Activated CD4-positive, alpha-beta T cell treated with anti-CD3 and anti-CD28 coated beads for 1 hour (primary cell): ENCODE results near the gene CCDC144A.
"Not testable (repeated sequence)": the region's sequence is repeated elsewhere in the genome, so short reads cannot be mapped to it uniquely, and the experiment has no call there.

ENCODE experiments used
- DNase-seq: peaks from one replicate; pipeline ENCODE4 v3.0.0-alpha.2; 2020

The CCDC144A gene

DNA sequence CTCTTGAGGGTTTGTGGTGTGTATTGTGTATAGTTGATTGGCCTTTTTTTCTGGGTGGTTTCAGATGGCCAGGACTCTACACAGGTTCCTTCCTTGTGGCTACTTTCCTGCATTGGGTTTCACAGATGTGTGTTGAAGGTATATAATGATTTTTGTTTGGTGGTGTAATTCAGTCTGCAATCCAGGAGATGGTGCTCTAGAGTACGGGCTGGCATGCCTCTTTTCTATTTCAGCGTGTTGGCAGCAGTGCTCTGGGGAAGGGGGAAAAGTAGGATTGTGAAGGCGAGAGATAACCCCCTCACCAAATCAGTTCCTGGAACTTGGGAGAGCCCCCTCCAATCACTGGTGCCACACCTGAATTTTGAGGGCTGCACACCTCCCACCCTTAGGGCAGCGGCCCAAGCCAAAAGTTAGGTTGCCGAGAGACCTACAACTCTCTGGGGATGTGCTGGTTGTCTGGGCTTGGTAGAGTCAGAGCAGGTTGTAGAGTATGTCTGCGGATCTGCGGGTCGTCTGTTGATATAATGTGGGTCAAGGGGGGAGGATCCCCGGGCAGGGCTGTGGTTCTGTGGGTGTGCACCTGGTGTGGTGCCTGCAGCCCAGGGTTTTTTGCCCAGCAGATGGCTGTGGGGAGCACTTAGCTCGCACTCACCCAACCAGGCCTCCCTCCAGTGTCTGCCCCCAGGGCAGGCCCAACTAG is 61.3 kb downstream of the CCDC144A start:
- DNase-seq, result not testable (repeated sequence)

- not testable (repeated sequence) for DNase-seq
Observed at GRCh38 chr17:16751924-16752287, 61.9 kb downstream of the CCDC144A start.

DNA sequence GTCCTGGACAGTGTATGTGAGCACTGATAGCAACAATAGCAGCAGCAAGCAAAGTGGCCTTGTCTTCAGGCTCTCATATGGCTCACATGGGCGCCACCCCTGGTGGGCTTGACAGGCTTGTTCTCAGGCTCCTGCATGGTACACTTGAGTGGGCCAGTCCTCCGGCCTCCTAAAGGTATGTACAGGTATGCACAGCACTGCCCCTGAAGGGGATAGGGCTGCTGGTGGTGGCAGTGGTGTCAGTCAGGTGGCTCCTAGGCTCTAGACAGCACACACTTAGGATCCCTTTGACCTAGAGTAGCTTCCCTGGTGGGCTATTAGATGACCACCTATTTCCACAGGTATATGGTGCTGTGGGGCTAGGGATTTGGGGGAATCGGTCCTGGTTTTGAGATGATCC is 67.5 kb downstream of the CCDC144A start:
- not testable (repeated sequence) for DNase-seq

- not testable (repeated sequence) for DNase-seq
Observed at GRCh38 chr17:16758177-16758576, 68.1 kb downstream of the CCDC144A start.

GRCh38 chr17:16768290-16769175 is 78.5 kb downstream of the CCDC144A start:
- not testable (repeated sequence) for DNase-seq

DNA sequence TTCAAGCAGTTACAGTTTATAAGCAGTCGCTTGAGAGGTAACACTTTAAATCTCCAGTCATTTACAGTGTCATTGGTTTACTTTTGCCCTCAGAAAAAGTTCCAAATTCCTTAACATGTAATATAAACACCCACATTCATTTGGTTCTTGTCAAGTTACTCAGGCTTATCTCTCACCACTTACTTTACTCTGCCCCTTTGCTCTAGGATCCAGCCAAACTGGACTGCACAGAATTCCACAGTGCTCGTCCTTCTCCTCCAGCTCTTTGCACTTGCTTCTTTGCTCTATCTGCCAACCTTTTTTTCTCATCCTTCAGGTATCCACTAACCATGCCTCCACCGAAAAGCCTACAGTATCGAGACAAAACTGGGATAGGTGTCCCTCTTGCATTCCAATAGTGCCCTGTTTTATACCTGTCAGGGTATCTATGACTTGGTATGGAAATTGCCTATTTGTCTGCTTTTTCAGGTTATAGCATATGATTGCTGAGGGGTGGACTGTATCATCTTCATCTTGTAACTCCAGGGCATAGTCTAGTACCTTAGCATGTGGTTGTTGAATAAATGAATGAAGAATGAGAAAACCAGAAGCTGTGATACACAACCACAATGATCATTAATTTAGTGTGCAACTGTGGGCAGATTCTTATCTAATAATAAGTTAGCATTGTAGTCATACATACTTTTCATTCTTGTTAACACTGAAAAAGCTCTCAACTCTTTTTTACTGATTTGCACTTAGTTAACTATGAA is 82.5 kb downstream of the CCDC144A start:
- DNase-seq, result not testable (repeated sequence)

GRCh38 chr17:16773146-16773522 is 83.1 kb downstream of the CCDC144A start:
- not testable (repeated sequence) for DNase-seq

DNA sequence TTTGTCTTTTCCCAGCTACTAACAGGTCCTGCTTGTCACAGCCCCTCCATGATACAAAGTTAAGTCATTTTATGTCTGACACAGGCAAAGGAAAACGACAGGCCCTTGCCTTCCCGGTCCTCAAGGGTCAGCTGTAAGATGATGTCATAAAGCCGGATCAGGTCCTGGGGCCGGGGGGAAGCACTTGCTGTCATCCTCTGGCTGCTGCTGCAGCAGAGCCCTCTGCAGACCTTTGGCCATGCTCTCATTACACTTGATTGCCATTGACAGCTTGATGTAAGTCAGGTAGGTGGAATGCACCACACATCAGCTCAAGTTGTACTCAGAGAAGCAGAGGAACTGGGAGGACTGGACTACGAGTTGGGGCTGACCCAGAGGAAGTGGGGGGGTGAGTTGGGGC is 97.8 kb downstream of the CCDC144A start:
- not testable (repeated sequence) for DNase-seq

DNA sequence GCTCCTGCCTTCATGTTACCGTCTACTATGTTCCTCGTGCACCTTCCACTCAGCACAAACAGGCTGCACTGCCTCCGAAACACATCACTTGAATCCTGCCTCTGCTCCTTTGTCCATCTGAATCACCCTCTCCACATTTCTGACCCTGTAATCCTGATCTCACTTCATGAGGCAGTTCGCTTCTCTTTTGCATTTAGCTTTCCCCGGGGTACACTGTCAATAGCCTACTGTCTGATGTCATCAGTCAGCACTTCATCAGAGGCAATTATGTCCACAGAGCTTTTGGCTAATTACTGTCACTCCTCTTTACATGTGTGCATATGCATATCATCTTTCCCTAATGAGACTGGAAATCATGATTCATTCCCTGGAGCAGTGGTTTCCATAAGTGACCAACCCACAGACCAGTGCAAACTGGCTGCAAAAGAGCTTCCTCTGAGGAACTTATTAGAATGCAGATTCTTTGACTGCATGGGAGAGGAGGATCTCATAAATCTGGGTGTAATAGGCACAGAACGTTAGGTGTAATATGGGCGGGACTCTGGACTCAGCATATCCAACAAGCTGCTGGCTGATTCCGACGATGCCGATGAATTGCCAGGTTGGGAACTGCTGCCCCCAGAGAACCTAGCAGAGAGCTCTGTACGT is 99.0 kb downstream of the CCDC144A start:
- DNase-seq, result not testable (repeated sequence)

DNA sequence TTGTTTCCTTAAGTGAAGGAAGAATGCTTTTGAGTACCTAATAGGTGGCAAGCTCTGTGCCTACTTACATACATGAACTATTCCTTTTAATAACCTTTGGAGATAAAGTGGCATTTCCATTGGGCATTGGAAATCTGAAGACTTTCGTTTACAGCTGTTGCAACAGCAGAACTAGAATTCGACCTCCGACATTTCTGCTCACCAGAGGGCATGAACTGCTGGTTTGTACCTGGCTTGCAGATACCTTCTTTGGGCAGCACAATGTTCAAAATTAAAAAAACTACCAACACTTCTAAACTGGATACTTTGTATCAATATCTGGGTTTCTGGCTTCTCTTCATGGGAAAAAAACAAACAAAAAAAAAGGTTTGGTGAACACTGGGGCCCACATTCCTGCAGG is 99.6 kb downstream of the CCDC144A start:
- DNase-seq, result not testable (repeated sequence)

GRCh38 chr17:16790313-16790871 is 100.4 kb downstream of the CCDC144A start:
- not testable (repeated sequence) for DNase-seq

- DNase-seq, result not testable (repeated sequence)
Observed at GRCh38 chr17:16794215-16794614, 104.2 kb downstream of the CCDC144A start.

DNA sequence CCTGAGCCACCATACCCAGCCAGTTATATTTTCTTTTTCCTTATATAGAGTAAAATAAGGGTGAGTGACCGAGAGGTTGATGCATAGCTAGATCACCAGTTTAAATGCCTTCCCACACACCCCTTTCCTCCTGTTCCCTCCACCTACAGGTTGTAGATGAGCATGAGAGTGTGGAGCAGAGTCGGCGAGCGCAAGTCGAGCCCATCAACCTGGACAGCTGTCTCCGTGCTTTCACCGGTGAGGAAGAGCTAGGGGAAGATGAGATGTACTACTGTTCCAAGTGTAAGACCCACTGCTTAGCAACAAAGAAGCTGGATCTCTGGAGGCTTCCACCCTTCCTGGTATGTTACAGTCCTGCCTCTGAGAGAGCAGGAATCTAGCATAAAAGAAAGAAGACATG is 105.9 kb downstream of the CCDC144A start:
- not testable (repeated sequence) for DNase-seq

GRCh38 chr17:16804851-16805250 is 114.8 kb downstream of the CCDC144A start:
- DNase-seq, result not testable (repeated sequence)

DNA sequence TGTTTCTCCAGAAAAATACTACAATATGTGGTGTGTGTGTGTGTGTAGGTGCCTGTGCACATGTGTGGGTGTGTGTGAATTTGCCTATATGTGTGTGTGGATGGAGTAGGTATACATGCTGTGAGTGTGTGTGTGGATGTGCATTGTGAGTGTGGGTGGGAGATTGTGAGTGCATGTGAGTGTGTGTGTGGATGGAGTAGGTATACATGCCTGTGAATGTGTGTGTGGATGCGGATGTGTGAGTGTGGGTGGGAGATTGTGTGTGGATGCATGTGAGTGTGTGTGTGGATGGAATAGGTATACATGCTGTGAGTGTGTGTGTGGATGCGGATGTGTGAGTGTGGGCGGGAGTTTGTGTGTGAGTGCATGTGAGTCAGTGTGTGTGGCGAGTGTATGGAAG is 116.6 kb downstream of the CCDC144A start:
- DNase-seq, result not testable (repeated sequence)

DNA sequence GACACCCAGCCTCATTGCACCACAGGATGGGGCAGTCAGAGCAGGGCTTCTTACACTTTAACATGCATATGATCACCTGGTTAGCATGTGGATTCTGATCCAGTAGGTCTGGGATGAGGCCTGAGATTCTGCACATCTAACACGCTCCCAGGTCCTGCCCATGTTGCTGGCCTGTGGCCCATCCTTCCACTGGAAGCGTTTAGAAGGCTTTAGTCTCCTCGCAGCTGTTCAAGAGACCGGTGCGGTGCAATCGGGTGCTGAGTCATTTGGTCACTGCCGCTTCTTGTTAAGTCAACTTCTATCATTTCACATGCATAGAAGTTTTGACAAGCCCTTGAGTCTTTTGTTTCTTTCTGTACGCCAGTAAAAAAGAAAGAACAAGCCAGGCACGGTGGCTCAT is 117.6 kb downstream of the CCDC144A start:
- DNase-seq, result not testable (repeated sequence)

DNA sequence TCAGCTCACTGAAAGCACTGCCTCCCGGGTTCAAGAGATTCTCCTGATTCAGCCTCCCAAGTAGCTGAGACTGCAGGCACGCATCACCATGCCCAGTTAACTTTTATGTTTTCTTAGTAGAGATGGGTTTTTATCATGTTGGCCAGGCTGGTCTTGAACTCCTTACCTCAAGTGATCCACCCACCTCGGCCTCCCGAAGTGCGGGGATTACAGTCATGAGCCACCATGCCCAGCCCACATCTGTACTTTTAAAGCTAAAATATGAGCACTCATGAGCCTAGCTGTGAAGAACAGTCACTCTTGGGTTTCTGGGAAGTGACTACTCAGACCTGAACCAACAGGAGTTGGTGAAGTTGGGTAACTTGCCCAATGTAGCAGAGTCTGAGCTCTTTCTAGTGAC is 120.2 kb downstream of the CCDC144A start:
- DNase-seq, result not testable (repeated sequence)

DNA sequence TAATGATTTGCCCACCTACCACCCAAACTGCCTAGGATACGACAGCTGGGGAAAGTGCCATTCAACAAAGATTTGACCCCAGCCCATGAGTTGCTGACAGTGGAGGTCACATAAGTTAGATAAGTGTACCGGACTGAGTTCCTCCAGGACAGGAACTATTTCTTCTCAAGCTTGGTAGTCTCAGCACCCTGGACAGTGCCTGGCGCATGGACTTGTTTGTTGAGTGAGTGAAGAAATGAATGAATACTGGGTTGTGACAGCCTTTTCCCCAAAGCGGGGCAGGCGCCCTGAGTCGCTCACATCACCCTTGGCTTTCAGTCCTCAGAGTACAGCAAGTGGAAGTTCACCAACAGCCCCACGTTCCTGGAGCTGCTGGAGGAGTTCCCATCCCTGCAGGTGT is 122.1 kb downstream of the CCDC144A start:
- not testable (repeated sequence) for DNase-seq

GRCh38 chr17:16814439-16814838 is 124.4 kb downstream of the CCDC144A start:
- DNase-seq, result no peak

DNA sequence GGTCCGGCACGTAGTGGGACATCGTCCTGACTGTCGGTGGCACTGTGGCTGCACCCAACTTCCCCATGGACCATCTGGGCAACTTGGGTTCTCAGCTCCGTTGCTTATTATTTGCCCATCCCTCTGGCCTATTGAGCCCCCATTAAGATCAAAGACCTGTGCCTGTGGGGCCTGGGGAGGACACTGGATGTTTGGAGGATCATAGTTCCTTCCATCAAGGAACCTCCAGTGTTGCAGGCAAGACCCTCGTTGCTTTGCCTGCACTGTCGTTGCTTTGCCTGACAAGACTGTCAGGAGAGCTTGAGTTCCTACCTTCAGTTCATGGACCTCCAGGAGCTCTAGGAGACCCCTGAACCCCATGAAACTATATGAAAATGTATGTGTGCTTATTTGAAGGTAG is 127.2 kb downstream of the CCDC144A start:
- DNase-seq, result no peak

DNA sequence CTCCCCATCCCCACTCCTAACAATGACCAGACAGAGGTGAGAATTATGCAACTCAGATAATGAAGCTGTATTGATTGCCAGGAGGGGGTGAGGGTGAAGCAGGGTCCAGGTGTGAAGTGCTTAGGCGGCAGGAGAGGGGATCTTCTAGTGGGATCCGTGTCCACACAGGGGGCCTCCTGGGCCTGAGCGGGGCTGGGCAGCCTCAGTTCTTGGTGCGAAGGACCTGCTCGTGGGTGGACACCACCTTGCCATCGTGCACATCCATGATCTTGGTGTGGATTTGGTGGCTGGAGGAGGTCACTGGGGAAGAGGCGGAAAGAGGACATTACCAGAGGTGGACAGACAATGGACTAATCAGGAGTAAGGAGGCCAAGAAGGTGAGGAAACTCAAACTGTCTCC is 127.9 kb downstream of the CCDC144A start:
- not testable (repeated sequence) for DNase-seq

DNA sequence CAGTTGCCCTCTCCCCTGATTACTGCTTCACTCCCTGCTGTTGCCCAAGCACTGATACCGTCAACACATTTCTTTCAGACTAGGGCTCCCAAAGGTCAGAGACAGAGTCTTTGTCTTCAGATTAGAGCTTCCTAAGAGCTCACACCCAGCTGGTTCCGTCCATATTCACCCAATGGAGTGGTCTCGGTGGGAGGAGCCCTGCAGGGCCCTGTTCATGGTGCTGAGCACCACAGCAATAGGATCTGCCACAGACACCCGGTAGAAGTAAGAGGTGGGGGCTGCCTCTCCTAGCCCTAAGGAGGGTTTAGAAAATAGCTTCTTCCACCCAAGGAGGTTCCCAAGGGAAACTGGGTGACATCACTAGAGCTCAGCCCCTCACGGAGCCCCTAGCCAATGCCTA is 128.3 kb downstream of the CCDC144A start:
- no peak for DNase-seq
